B cell (primary cell): Measurements from ENCODE around the gene BABAM2. TPM values are rescaled to one million over a fixed set of nuclear protein-coding genes. Genes with fewer than 3 reads are reported as not detected.
"Not testable (repeated sequence)": the region's sequence is repeated elsewhere in the genome, so short reads cannot be mapped to it uniquely, and the experiment has no call there.

Experiments
- ATAC-seq: fragments of 200-7000 bp; cut with Tn5 transposase; one replicate; pipeline ENCODE4 v1.10.0; 2021; ENCODE audit warnings: low read depth, mild to moderate bottlenecking, moderate number of reproducible peaks, moderate library complexity
- CTCF ChIA-PET: fragments of 350-600 bp; sonication (Branson Sonifier 250); formaldehyde crosslinking; loops from one replicate; lab custom pipeline; 2021; ENCODE audit warnings: antibody characterized with exemption, inconsistent platforms; lab: Charles Lee
- POLR2A ChIA-PET: fragments of 350-600 bp; sonication (Branson Sonifier 250); formaldehyde crosslinking; loops from one replicate; lab custom pipeline; 2021; ENCODE audit warnings: antibody characterized with exemption; lab: Charles Lee
- DNase-seq: peaks from one replicate; pipeline ENCODE4 v3.0.0; 2013
- H2AFZ ChIP-seq: 2 replicates; pipeline ENCODE4 v1.6.1; 2012; ENCODE audit warnings: mild to moderate bottlenecking, low read depth, low read length; ENCODE audit not compliant: insufficient read depth, poor library complexity, severe bottlenecking
- H3K27ac ChIP-seq, 2 donors: 1 replicate in 1 of 2; 2 replicates in 1 of 2; pipeline ENCODE4 v1.5.1; 2012 to 2013; ENCODE audit warnings: low read length in 2 of 2, mild to moderate bottlenecking in 2 of 2, moderate library complexity in 1 of 2
- H3K27me3 ChIP-seq, 4 experiments: fragments of 200-600 bp in 1 of 4; sonication (generic) in 1 of 4; replicated peaks in 1 of 4; 1 replicate in 2 of 4; 2 replicates in 2 of 4; pipeline versions ENCODE4 v1.6.1 to v1.7.0; 2013 to 2016; ENCODE audit warnings: low read length in 3 of 4, mild to moderate bottlenecking in 2 of 4, mixed read lengths in 1 of 4, moderate library complexity in 1 of 4; ENCODE audit not compliant: insufficient read depth in 4 of 4, control insufficient read depth in 3 of 4; ENCODE audit errors: control extremely low read depth in 1 of 4
- H3K36me3 ChIP-seq, 2 experiments: replicated peaks in 1 of 2; 1 replicate in 1 of 2; 2 replicates in 1 of 2; pipeline versions ENCODE4 v1.6.1 to v1.7.1; 2013; ENCODE audit warnings: low read length in 1 of 2; ENCODE audit not compliant: insufficient read depth in 2 of 2, control insufficient read depth in 1 of 2; ENCODE audit errors: control extremely low read depth in 1 of 2, extremely low read depth in 1 of 2
- H3K4me1 ChIP-seq, 2 donors: fragments of 200-600 bp in 1 of 2; sonication (generic) in 1 of 2; 1 replicate in 1 of 2; 2 replicates in 1 of 2; pipeline versions ENCODE4 v1.5.1 to v1.6.1; 2013 to 2017; ENCODE audit warnings: low read length in 2 of 2; ENCODE audit not compliant: control insufficient read depth in 2 of 2, insufficient read depth in 2 of 2
- H3K4me2 ChIP-seq: replicated peaks from 2 replicates; pipeline ENCODE3; 2012; ENCODE audit warnings: mild to moderate bottlenecking, low read depth, low read length; ENCODE audit not compliant: poor library complexity, severe bottlenecking
- H3K4me3 ChIP-seq, 5 experiments: fragments of 200-600 bp in 1 of 5; sonication (generic) in 1 of 5; 1 replicate in 3 of 5; 2 replicates in 2 of 5; pipeline versions ENCODE4 v1.5.1 to v1.7.0; 2011 to 2016; ENCODE audit warnings: low read length in 4 of 5, mild to moderate bottlenecking in 4 of 5, low read depth in 2 of 5, control low read depth in 1 of 5, moderate library complexity in 1 of 5; ENCODE audit not compliant: insufficient read depth in 1 of 5; ENCODE audit errors: control extremely low read depth in 1 of 5, extremely low read depth in 1 of 5
- H3K79me2 ChIP-seq: fragments of 200-600 bp; sonication (generic); one replicate; pipeline ENCODE4 v1.6.0; 2016; ENCODE audit warnings: low read length; ENCODE audit not compliant: control insufficient read depth, insufficient read depth
- H3K9ac ChIP-seq: fragments of 200-600 bp; sonication (generic); 2 replicates; pipeline ENCODE4 v1.6.1; 2017; ENCODE audit warnings: mild to moderate bottlenecking, low read length, moderate library complexity
- H3K9me3 ChIP-seq, 3 donors: one replicate each; pipeline versions ENCODE4 v1.6.1 to v1.7.1; 2013; ENCODE audit warnings: low read length in 2 of 3; ENCODE audit not compliant: control insufficient read depth in 2 of 3, insufficient read depth in 1 of 3; ENCODE audit errors: control extremely low read depth in 1 of 3
- H4K20me1 ChIP-seq: 2 replicates; pipeline ENCODE4 v1.6.0; 2012; ENCODE audit warnings: mild to moderate bottlenecking, low read length; ENCODE audit not compliant: insufficient read depth, control insufficient read depth, poor library complexity, severe bottlenecking
- H3K27ac Mint-ChIP-seq: one replicate; pipeline ENCODE4 v1.8.0; 2021; ENCODE audit warnings: mixed read lengths
- H3K27me3 Mint-ChIP-seq: one replicate; pipeline ENCODE4 v1.8.0; 2021; ENCODE audit warnings: mixed read lengths
- H3K4me1 Mint-ChIP-seq: one replicate; pipeline ENCODE4 v1.8.0; 2021; ENCODE audit warnings: mixed read lengths
- H3K4me3 Mint-ChIP-seq: one replicate; pipeline ENCODE4 v1.8.0; 2021; ENCODE audit warnings: mixed read lengths
- H3K9me3 Mint-ChIP-seq: one replicate; pipeline ENCODE4 v1.8.0; 2022; ENCODE audit warnings: mixed read lengths; ENCODE audit not compliant: insufficient read depth
- EZH2 ChIP-seq: IDR thresholded peaks from 2 replicates; pipeline ENCODE4 v1.6.1; 2012; ENCODE audit warnings: borderline replicate concordance, low read depth, mild to moderate bottlenecking, moderate library complexity, low read length; ENCODE audit not compliant: insufficient read depth, poor library complexity, severe bottlenecking
- WGBS: methylation state at CpG from one replicate; pipeline ENCODE4 v1.1.5; 2013; ENCODE audit warnings: missing lambda C conversion rate; ENCODE audit not compliant: insufficient coverage; 5-methylcytosine and 5-hydroxymethylcytosine counted together
- intact Hi-C: fragments of 100-400 bp; cut with micrococcal nuclease; formaldehyde crosslinking; loops from one replicate; pipeline ENCODE4 v1.10.0; 2022
- polyA plus RNA-seq: library from polyadenylated mRNA; depleted of rRNA; stranded (reverse); fragments of >200 nt; gene quantifications from 2 replicates; pipeline ENCODE4 v1.2.3, GENCODE V29; 2012
- total RNA-seq, 2 donors: library from RNA; stranded (reverse); fragments of 120-200 nt in 1 of 2; gene quantifications; 1 replicate in 1 of 2; 2 replicates in 1 of 2; pipeline versions ENCODE4 v1.2.3 to v1.2.4, GENCODE V29; 2013 to 2022
- TF ChIP-seq, protein P1 (sequence below): fragments of 200-600 bp; IDR thresholded peaks from one replicate; pipeline ENCODE4 v1.8.0; 2022; ENCODE audit warnings: antibody characterized with exemption, mild to moderate bottlenecking

BABAM2 gene
- total and polyA plus RNA-seq, 2 donors (not counting 1 experiment from before 2014, with no cell fraction given), result 22.3 to 69.6 TPM

DNA sequence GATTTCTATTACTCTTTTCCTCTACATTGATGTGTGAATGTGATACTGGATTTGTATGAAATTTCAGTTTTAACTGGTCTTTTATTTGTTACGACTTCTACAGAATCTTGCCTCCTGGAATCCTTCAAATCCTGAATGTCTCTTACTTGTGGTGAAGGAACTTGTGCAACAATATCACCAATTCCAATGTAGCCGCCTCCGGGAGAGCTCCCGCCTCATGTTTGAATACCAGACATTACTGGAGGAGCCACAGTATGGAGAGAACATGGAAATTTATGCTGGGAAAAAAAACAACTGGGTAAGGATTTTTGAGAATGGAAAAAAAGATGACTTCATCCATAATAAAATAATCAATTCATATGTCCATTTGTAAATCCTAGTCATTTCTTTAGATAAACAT, 134.6 kb downstream of the BABAM2 start:
- DNase-seq (no peak), ATAC-seq (no peak)
- TF ChIP-seq EZH2, result no peak
- TF ChIP-seq, protein P1, sequence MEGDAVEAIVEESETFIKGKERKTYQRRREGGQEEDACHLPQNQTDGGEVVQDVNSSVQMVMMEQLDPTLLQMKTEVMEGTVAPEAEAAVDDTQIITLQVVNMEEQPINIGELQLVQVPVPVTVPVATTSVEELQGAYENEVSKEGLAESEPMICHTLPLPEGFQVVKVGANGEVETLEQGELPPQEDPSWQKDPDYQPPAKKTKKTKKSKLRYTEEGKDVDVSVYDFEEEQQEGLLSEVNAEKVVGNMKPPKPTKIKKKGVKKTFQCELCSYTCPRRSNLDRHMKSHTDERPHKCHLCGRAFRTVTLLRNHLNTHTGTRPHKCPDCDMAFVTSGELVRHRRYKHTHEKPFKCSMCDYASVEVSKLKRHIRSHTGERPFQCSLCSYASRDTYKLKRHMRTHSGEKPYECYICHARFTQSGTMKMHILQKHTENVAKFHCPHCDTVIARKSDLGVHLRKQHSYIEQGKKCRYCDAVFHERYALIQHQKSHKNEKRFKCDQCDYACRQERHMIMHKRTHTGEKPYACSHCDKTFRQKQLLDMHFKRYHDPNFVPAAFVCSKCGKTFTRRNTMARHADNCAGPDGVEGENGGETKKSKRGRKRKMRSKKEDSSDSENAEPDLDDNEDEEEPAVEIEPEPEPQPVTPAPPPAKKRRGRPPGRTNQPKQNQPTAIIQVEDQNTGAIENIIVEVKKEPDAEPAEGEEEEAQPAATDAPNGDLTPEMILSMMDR, result no peak
- H3K4me3 ChIP-seq, result no peak overlapping the region
- POLR2A ChIA-PET, result no interaction called here
- CTCF ChIA-PET, result no interaction called here
- no peak overlapping the region for H3K27ac Mint-ChIP-seq
- no peaks in the 10 kb centered on the region for H3K27me3 Mint-ChIP-seq
- intact Hi-C loops, result no loop called here
- no peak overlapping the region for H3K4me3 Mint-ChIP-seq
- peaks cover 13% of the 10 kb centered on the region in 2 experiments for H3K36me3 ChIP-seq
- H3K9me3 ChIP-seq, result no peaks in the 10 kb centered on the region
- no peak overlapping the region for H3K4me2 ChIP-seq
- H3K9me3 Mint-ChIP-seq, result no peaks in the 10 kb centered on the region
- H2AFZ ChIP-seq, result no peak overlapping the region
- WGBS, result no CpG with 5 or more reads among the region's 4 CpGs
- no peaks in the 10 kb centered on the region for H4K20me1 ChIP-seq
- no peaks in the 10 kb centered on the region for H3K79me2 ChIP-seq
- no peaks in the 10 kb centered on the region for H3K27me3 ChIP-seq
- H3K4me1 ChIP-seq, result no peaks in the 10 kb centered on the region
- H3K27ac ChIP-seq, result no peak overlapping the region
- H3K4me1 Mint-ChIP-seq, result no peaks in the 10 kb centered on the region
- H3K9ac ChIP-seq, result no peak overlapping the region

DNA sequence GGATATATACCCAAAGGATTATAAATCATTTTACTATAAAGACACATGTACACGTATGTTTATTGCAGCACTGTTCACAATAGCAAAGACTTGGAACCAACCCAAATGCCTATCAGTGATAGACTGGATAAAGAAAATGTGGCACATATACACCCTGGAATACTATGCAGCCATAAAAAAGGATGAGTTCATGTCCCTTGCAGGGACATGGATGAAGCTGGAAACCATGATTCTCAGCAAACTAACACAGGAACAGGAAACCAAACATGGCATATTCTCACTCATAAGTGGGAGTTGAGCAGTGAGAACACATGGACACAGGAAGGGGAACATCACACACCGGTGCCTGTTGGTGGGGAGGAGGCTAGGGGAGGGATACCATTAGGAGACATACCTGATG, 135.7 kb downstream of the BABAM2 start:
- 83% methylated on average over 1 of the region's 2 CpGs for WGBS
- H3K27me3 Mint-ChIP-seq, H3K9ac ChIP-seq, H3K4me3 ChIP-seq, H3K27me3 ChIP-seq, CTCF ChIA-PET, H3K4me2 ChIP-seq, H2AFZ ChIP-seq, H3K27ac Mint-ChIP-seq, H3K4me3 Mint-ChIP-seq, POLR2A ChIA-PET, H3K9me3 ChIP-seq, H3K9me3 Mint-ChIP-seq, ATAC-seq, H3K79me2 ChIP-seq, H4K20me1 ChIP-seq, H3K27ac ChIP-seq, H3K4me1 ChIP-seq, H3K4me1 Mint-ChIP-seq, DNase-seq, intact Hi-C loops: not testable (repeated sequence)
- H3K36me3 ChIP-seq, result peaks cover 13% of the 10 kb centered on the region in 2 experiments
